GM18499 (cell line): Measurements from ENCODE around the gene CD38.
"Not testable (repeated sequence)": the region's sequence is repeated elsewhere in the genome, so short reads cannot be mapped to it uniquely, and the experiment has no call there.

Experiments
- ATAC-seq: cut with Tn5 transposase; IDR thresholded peaks from one replicate; pipeline ENCODE4 v1.9.1; 2021; ENCODE audit warnings: moderate number of reproducible peaks; ENCODE audit not compliant: insufficient read depth, unreplicated experiment

CD38 gene

GRCh38 chr4:15778289-15779241 lies at the start of gene CD38:
Gene CD38, plus strand, starts transcription at chr4:15778328. Its CDS starts 87 bp downstream, at chr4:15778415.
- ATAC-seq = peak; percentile 44

GRCh38 chr4:15729910-15730533 lies 48.1 kb upstream of the CD38 start:
- ATAC-seq = no peak

GRCh38 chr4:15733061-15733460 lies 45.1 kb upstream of the CD38 start:
- not testable (repeated sequence) for ATAC-seq

DNA sequence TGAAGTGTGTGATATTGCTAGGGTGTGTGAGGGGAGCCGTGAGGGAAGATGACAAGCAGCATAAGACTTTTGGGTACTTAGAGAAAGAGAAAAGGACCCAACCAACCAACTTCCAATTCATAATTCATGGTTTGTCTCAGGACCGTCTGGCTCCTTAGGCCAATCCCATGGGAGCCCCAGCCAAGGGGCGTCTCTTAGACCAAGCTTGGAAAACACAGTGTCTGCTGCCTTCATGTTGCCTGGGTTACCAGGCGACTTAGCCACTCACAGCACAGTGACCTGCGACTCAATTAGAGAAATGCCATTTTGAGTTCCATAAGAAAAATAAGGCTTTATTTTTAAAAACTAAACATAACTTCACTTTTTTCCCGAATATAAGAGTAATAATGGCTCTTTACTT lies 42.6 kb upstream of the CD38 start:
- no peak for ATAC-seq

DNA sequence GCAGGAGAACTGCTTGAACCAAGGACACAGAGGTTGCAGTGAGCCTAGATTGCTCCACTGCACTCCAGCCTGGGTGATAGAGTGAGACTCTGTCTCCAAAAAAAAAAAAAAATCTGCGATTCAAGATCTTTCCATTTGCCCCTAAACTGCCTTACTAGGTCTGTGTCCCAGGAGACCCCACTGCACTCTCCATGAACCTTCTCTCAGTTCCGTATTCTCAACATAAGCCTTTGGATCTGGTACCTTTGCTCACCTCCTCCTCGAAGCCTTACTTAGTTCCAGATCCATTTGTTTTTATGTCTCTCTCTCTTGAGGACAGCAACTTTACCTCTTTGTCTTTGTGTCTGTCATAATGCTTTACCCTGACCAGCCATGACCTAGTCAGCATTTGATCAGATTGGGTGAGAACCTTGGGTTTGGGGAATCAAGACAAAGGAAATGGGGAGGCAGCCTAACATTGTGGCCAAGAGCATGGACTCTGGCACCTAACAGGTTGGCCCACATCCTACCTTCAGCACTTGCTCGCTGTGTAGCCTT lies 41.5 kb upstream of the CD38 start:
- no peak for ATAC-seq

- no peak for ATAC-seq
Observed at GRCh38 chr4:15737255-15737654, 40.9 kb upstream of the CD38 start.

GRCh38 chr4:15738877-15739276 lies 39.3 kb upstream of the CD38 start:
- no peak for ATAC-seq

- ATAC-seq = no peak
Observed at GRCh38 chr4:15740764-15741404, 37.2 kb upstream of the CD38 start.

DNA sequence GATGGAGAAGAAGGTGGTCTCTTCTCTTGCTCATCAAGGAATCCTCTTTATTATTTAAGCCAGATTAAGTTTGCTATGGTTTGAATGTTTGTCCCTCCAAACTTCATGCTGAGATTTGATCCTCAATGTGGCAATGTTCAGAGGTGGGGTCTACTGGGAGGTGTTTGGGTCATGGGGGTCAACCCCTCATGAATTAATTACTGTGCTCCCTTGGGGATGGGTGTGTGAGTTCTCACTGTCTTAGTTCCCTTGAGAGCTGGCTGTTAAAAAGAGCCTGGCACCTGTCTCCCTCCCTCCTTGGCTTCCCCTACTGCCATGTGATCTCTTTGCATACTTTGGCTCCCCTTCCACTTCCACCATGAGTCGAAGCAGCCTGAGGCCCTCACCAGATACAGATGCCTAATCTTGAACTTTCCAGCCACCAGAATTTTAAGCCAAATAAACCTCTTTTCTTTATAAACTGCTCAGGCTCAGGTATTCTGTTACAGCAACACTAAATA lies 36.0 kb upstream of the CD38 start:
- ATAC-seq = no peak

DNA sequence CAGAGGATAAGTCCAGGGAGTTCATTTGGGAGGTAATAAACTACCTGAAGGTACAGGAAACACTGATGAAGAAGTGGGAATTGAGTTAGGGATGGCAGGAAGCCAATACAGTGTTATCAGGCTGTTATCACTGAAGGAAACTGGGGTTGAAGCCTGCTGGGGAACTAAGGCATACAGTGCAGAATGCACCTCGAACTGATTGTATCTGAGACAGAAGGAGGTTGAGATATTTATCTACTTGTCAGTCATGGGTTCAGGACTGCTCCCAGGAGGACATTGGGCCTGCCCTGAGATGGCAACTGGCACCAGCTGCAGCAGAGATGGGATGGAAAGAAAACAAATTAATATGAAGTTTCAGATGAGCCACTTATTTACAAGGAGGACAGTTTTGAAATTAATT lies 35.5 kb upstream of the CD38 start:
- no peak for ATAC-seq

DNA sequence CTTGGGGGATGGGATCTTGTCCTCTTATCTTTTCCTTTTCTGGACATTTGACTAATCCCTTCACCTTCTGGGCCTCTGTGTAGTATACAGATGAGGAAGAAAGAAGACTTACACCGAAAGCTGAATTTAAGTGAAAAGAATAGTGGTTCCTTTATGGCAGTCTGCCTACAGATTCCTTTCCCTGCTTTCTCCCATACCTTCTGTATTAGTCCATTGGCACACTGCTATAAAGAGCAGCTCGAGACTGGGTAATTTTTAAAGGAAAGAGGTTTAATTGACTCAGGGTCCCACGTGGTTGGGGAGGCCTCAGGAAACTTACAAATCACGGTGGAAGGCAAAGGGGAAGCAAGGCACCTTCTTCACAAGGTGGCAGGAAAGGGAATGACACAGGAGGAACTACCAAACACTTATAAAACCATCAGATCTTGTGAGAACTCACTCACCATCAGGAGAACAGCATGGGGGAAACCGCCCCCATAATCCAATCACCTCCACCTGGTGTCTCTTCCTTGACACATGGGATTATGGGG lies 34.0 kb upstream of the CD38 start:
- no peak for ATAC-seq

DNA sequence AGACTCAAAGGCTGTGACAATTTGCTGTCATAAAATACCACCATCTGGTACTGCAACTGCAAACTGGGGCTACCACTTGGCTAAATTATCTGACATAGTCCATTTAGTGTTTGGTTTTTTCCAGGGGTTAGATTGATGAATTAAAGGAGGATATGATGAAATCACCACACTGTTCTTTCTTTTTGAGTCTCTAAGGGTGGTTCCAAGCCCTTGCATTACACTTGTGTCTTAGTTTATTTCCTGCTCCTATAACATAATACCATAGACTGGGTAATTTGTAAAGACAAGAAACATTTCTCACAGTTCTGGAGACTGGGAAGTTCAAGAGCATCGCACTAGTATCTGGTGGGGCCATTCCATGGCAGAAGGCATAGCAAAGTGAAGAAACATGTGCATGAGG lies 32.0 kb upstream of the CD38 start:
- no peak for ATAC-seq

- ATAC-seq = no peak
Observed at GRCh38 chr4:15749001-15749400, 29.1 kb upstream of the CD38 start.

- ATAC-seq = no peak
Observed at GRCh38 chr4:15751153-15751552, 27.0 kb upstream of the CD38 start.

- ATAC-seq = no peak
Observed at GRCh38 chr4:15753081-15753480, 25.0 kb upstream of the CD38 start.

- ATAC-seq = no peak
Observed at GRCh38 chr4:15753786-15754185, 24.3 kb upstream of the CD38 start.

- no peak for ATAC-seq
Observed at GRCh38 chr4:15754323-15754722, 23.8 kb upstream of the CD38 start.

- ATAC-seq = no peak
Observed at GRCh38 chr4:15755321-15756155, 22.6 kb upstream of the CD38 start.

GRCh38 chr4:15756361-15756861 lies 21.7 kb upstream of the CD38 start:
- peak; percentile 81 for ATAC-seq
